Ramos (cell line): ENCODE data around the gene SPHK2.
"Not testable (repeated sequence)": the region's sequence is repeated elsewhere in the genome, so short reads cannot be mapped to it uniquely, and the experiment has no call there.

Experiments
- in situ Hi-C: fragments of 300-500 bp; cut with MboI; formaldehyde crosslinking; loops from one replicate; pipeline ENCODE4 v1.14.3; 2022; ENCODE audit warnings: low sequenced_read_pairs; ENCODE audit not compliant: unreplicated experiment

SPHK2 gene, protein sequence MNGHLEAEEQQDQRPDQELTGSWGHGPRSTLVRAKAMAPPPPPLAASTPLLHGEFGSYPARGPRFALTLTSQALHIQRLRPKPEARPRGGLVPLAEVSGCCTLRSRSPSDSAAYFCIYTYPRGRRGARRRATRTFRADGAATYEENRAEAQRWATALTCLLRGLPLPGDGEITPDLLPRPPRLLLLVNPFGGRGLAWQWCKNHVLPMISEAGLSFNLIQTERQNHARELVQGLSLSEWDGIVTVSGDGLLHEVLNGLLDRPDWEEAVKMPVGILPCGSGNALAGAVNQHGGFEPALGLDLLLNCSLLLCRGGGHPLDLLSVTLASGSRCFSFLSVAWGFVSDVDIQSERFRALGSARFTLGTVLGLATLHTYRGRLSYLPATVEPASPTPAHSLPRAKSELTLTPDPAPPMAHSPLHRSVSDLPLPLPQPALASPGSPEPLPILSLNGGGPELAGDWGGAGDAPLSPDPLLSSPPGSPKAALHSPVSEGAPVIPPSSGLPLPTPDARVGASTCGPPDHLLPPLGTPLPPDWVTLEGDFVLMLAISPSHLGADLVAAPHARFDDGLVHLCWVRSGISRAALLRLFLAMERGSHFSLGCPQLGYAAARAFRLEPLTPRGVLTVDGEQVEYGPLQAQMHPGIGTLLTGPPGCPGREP

DNA sequence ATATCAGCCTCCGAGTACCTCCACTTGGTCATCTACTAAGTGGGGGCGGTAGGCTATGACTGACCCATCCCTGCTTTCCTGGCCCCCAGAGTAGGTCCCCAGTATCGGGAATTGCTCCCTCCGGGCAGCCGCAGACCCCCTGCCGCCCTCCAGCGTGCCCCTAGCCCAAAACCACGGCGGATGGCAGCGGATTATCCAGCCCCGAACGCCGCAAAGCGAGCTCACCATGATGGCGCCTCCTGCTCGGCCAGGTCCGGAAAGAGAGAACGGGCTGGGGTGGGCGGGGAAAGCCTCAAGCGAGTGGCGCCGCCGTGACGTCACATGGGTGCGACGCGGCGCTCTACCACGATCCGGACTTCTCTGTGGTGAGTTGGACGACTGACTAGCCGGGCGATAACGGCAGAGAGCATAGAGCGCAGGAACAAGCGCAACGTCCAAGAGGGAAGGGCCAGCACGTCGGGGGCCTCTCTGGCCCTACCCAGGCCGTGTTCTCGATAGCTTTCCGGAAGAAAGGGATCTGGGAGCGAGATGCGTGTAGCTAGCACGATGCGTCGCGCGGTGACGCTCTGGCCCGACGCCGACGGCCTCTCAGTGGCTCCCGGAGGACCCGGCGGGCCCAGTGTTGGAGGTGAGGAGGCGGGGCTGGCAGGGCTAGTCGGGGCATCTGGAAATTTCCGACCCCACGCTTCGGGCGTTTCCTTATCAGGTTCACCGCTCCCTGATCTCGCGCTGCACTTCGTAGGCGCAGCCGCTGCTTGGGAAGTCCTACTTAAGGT lies at the start of gene SPHK2, which contains the start of gene RPL18:
Gene SPHK2 (plus strand): TSS at position 591 of the 776 bp plus-strand sequence. CDS start 1,009 bp downstream, outside the sequence.
Gene RPL18 (minus strand): TSS at position 263 of the 776 bp plus-strand sequence. CDS start 35 bp downstream, at position 228.
- in situ Hi-C loops, result no loop called here

DNA sequence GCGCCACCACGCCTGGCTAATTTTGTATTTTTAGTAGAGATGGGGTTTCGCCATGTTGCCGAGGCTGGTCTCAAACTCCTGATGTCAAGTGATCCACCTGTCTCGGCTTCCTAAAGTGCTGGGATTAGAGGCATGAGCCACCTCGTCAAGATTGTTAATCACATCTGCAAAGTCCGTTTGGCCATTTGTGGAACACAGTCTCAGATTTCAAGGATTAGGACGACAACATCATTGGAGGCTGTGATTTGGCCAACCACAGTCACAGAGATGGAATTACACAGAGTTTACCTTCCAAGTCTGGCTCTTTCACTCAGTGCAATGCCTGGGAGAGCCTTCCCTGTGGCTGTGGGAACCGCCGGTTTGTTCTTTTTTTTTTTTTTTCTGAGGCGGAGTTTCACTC lies 49.5 kb upstream of the SPHK2 start:
- in situ Hi-C loops, result no loop called here

DNA sequence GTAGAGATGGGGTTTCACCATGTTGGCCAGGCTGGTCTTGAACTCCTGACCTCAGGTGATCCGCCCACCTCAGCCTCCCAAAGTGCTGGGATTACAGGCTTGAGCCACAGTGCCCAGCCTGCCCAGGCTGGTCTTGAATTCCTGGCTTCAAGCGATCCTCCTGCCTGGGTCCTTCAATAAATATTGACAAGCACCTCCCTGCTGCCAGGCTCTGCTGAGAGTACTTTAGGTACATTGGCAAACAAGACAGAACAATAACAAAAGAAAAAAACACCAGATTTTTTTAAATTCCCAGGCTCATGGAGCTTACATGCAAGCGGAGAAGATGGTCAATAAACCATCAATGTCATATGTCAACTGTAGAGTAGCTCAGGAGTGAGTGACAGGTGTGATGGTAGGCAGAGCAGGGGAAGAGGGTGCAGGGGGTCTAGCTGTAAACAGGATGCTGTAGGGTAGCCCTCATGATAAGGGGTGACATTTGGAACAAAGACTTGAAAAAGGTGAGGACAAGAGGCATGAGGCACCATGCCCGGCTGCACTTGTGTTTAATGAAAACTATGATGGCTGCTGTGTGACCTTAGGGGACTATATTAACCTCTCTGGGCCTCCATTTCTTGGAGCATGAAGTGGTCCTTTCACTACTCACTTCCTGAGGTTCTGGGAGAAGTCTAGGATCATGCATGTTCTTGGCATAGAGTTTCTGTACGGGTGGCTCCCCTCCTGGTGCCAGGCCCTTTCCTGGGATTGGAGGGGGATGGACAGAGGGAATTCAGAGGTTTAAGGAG lies 47.7 kb upstream of the SPHK2 start:
- in situ Hi-C loops, result no loop called here

DNA sequence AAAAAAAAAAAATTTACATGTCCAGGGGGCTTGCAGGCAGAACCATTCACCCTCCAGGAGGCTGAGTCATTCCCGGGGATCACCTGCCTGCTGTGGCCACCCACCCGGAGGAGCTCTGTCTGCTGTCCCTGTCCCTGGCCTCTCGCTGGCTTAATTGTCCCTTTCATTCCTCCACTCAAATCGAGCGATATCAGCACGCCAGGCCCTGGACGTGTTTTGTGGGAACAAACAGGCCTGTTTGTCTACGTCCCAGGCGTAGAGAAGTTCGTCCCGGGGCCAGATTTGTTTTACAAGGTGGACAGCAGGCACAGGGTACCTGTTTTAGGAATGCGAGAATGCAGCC lies 46.2 kb upstream of the SPHK2 start:
- in situ Hi-C loops, result no loop called here

DNA sequence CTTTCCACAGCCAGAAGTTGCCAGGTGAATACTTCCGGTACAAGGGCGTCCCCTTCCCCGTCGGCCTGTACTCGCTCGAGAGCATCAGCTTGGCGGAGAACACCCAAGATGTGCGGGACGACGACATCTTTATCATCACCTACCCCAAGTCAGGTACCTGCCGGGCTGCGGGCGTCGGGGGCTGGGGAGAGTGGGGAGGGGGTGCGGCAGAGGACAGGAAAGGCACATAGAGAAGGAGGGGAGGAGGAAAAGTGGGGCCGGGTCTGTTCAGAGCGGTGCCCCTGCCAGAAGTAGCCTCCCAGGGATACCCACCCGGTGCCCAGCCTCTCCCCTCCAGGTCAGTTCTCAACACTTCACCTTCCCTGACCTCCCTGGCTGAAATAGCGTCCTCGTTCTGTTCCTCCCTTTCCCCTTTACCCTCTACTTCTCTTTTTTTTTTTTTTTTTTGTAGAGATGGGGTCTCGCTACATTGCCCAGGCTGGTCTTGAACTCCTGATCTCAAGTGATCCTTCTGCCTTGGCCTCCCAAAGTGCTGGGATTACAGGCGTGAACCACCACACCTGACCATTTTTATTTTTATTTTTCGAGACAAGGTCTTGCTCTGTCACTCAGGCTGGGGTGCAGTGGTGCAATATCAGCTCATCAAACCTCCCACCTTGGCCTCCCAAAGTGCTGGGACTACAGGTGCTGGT lies 43.2 kb upstream of the SPHK2 start:
- in situ Hi-C loops, result no loop called here

DNA sequence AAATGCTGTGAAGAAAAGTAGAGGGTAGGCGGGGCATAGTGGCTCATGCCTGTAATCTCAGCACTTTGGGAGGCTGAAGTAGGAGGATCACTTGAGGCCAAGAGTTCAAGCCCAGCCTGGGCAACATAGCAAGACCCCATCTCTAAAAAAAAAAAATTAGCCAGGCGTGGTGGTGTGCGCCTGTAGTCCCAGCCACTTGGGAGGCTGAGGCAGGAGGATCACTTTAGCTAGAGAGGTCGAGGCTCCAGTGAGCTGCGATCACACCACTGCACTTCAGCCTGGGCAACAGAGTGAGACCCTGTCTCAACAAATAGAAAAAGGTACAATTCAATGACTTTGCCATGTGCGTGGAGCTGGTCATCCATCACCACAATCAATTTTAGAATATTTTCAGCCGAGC lies 41.4 kb upstream of the SPHK2 start:
- in situ Hi-C loops, result not testable (repeated sequence)

DNA sequence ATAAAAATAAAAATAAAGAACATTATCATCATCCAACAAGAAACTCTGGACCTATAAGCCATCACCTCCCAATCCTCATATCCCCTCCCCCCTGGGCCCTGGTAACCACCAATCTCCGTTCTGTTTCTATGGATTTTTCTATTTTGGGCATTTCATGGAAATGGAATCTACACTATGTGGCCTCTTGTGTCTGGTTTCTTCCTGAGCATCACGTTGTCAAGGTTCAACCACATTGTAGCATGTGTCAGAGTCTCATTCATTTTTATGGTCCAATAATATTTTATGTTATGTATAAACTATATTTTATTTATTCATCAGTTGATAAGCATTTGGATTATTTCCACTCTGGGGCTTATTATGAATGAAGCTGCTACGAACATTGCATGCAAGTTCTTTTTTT lies 40.4 kb upstream of the SPHK2 start:
- in situ Hi-C loops, result no loop called here

DNA sequence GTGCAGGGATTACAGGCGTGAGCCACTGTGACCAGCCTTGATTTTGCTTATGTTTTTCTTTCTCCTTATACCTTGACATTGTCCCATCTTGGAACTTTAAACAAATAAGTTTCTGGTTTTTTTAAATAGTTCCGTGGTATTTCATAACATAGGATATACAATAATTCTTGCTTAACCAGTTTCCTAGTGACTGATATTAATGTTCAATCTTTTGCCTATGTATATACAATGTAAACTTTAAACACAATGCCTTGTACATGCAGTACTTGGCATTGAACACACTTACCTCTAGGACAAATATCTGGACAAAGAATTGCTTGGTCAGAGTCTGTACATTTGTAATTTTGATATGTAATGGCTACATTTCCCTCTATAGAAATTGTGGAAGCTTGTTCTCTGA lies 37.1 kb upstream of the SPHK2 start:
- in situ Hi-C loops, result loop anchor here (10.0 kb wide), 1 partner anchor 267 kb away; no protein-coding TSS in a partner anchor

DNA sequence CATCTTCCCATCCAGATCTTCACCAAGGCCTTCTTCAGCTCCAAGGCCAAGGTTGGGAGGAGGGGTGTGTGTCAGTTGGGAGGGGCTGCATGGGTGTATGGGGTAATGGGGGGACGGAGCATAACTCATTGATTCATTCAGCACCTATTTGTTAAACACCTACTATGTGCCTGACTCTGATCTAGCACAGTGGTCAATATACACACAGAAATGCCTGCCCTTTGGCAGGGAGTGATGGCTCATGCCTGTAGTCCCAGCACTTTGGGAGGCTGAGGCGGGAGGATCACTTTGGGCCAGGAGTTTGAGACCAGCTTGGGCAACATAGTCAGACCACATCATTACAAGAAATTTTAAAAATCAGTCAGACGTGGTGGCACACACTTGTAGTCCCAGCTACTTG lies 31.9 kb upstream of the SPHK2 start:
- in situ Hi-C loops, result loop anchor here (5.0 to 10.0 kb wide), 2 partner anchors 80 to 273 kb away; no protein-coding TSS in a partner anchor

DNA sequence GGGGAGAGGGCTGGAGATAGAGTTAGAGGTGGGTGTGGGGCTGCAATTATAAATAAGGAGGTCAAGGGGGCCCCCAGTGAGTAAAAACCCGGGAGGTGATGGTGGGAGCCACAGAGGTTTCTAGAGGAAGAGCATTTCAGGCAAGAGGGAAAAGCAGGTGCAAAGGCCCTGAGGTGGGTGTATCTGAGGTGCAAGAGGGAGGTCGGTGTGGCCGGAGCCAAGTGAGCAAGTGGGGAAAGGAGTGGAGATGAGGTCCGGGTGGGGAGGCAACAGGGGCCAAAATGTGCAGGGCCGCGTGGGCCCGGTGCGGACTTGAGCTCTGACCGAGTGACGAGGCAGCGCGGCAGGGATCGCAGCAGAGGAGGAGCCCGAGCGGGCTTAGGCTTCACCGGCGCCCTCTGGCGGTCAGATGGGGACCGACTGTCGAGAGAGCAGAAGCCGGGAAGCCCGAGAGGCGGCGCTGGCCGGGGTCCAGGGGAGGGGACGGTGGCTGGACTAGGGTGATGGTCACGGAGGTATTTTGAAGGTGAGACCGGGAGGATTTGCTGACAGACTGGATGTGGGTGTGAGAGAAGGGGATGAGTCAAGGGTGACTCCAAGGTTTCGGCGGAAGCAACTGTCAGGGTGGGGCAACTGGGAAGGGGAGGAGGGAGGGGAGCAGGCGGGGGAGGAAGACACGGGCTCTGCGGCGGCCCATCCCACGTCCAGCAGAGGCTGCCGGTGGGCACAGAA lies 30.5 kb upstream of the SPHK2 start:
- in situ Hi-C loops, result loop anchor here (5.0 to 10.0 kb wide), 2 partner anchors 82 to 274 kb away; no protein-coding TSS in a partner anchor

DNA sequence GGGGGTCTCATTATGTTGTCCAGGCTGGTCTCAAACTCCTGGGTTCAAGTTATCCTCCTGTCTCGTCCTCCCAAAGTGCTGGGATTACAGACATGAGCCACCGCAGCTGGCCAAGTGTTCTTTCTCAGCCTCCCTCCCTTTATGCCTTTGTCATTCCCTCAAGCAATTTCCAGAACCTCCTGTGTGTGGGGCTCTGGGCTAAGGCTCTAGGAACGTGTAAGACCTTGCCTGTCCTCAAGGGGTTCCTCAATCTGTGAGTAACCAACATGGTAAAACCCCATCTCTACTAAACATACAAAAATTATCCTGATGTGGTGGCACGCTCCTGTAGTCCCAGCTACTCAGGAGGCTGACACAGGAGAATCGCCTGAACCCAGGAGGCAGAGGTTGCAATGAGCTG lies 28.3 kb upstream of the SPHK2 start:
- in situ Hi-C loops, result no loop called here

DNA sequence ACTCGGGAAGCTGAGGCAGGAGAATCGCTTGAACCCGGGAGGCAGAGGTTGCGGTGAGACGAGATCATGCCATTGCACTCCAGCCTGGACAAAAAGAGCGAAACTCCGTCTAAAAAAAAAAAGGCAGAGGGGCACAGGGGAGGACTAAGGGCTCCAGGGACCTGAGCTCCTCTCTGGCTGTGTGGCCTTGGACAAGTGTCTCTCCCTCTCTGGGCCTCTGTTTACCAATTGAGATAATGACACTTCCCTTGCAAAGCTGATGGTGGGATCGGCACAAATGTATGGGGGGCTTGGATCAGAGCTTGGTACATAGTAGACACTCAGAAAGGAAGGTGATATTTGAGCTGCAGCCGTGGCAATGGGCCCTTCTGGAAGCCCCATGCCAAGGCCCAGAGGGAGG lies 24.1 kb upstream of the SPHK2 start:
- in situ Hi-C loops, result no loop called here

DNA sequence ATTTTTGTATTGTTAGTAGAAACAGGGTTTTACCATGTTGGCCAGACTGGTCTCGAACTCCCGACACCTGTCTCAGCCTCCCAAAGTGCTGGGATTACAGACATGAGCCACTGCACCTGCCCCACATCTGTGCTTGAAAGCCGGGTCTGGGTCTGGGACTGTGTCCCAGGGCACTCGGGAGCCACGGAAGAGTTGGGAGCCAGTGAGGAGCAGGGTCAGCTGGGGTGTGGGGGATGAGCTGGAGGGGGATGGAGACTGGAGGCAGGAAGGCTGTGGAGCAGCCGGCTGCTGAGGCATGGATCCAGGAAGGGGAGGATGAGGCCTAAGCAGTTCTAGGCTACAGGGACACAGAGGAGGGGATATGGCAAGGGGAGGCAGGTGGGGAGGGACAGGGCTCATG lies 23.5 kb upstream of the SPHK2 start:
- in situ Hi-C loops, result no loop called here

DNA sequence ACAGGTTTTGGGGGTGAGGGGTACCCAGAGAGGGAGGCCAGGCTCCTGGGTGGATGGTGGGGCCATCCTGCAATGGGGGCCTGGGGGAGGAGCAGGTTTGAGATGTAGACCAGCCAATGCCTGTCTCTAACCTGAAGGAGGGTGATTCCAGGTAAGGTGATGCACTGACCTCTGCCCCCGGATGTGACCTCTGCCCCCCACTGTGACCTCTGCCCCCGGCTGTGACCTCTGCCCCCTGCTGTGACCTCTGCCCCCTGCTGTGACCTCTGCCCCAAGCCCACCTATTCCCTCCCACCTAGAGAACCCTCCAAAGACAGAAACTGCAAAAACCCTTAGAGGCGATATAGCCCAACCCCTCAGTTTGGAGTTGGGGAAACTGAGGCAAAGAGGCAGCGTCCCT lies 23.1 kb upstream of the SPHK2 start:
- in situ Hi-C loops, result no loop called here

DNA sequence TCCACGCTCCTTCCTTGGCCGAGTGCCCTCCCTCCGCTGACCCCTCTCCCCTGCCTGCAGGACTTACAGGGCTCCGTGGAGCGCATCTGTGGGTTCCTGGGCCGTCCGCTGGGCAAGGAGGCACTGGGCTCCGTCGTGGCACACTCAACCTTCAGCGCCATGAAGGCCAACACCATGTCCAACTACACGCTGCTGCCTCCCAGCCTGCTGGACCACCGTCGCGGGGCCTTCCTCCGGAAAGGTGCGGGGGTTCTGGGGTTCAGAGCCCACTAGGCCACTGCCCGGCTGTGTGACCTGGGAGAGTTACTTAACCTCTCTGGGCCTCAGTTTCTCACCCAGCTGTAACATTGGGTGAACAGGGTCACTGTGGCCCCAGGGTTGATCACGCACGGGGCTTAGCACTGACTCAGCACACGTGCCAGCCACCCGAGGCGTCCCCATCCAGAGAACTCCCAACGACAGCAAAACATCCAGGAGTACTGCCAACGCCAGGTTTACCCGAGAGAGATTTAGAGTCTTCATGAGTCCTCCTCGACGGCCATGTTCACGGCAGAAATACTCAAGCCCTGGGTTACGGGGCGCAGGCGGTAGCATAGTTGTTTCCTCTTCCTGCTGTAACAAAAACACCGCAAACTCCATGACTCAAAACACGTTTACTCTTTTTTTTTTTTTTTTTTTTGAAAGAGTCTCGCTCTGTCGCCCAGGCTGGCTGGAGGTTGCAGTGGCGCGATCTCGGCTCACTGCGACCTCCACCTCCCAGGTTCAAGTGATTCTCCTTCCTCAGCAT lies 22.4 kb upstream of the SPHK2 start:
- in situ Hi-C loops, result no loop called here

DNA sequence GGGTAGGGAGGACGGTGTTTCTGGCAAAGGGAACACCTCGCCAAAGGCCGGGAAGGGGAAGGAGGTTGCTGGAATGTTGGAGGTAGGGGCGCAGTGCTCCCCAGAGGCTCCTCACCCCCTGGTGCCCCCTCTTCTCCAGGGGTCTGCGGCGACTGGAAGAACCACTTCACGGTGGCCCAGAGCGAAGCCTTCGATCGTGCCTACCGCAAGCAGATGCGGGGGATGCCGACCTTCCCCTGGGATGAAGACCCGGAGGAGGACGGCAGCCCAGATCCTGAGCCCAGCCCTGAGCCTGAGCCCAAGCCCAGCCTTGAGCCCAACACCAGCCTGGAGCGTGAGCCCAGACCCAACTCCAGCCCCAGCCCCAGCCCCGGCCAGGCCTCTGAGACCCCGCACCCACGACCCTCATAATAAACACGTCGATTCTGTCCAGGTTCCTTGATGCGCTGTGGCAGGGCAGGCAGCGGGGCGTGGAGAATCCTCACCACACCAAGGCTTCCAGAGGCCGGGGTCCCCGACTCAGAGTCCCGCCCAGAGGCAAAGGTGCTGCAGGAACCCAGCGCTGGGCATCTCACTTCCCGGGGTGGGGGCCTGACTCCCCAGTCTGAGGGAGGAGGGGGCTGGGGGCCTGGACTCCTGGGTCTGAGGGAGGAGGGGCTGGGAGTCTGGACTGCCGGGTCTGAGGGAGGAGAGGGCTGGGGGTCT lies 20.2 kb upstream of the SPHK2 start:
- in situ Hi-C loops, result no loop called here

DNA sequence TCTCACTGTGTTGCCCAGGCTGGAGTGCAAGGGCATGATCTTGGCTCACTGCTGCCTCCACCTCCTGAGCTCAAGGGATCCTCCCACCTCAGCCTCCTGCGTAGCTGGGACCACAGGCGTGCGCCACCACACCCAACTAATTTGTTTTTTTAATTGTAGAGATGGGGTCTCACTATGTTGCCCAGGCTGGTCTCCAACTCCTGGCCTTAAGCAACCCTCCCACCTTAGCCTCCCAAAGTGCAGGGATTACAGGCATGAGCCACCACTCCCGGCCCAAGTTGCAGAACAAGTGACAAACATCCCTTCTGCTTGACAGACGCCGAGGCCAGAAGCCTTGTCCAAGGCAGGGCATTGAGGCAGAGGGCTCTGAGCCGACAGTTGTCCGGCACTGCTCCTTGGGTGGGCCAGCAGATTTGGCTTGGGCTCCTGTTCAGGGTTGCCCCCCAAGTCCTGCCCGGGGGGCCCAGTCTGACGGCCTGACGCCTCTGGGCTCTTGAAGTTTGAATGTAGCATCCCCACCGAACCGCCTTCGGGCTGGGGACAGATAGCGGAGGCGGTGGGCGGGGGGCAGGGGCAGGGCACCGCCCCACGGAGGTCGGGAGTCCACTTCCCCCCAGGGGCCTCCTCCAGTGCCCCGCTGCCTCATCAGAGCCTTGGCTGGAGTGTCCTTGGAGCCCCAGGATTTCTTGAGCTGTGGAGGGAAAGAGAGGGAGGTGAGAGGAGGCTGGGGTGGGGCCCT lies 18.5 kb upstream of the SPHK2 start:
- in situ Hi-C loops, result no loop called here
